Trophoblast cell (in vitro differentiated cells and primary cell): ENCODE data around the gene MYO5B.

Experiments
- DNase-seq, 2 donors: peaks; one replicate each; pipeline ENCODE4 v3.0.0-alpha.2; 2016
- H2AFZ ChIP-seq: 2 replicates; pipeline ENCODE4 v1.6.1; 2013; ENCODE audit warnings: low read length, moderate library complexity, mild to moderate bottlenecking; ENCODE audit not compliant: insufficient read depth, poor library complexity
- H2AK5ac ChIP-seq: 2 replicates; pipeline ENCODE4 v1.6.1; 2013; ENCODE audit warnings: mild to moderate bottlenecking, low read length
- H2BK120ac ChIP-seq: 2 replicates; pipeline ENCODE4 v1.6.1; 2013; ENCODE audit warnings: low read length, mild to moderate bottlenecking, moderate library complexity; ENCODE audit not compliant: insufficient read depth, poor library complexity
- H2BK12ac ChIP-seq: 2 replicates; pipeline ENCODE4 v1.6.1; 2013; ENCODE audit warnings: mild to moderate bottlenecking, low read length, moderate library complexity
- H2BK5ac ChIP-seq: 2 replicates; pipeline ENCODE4 v1.6.1; 2013; ENCODE audit warnings: low read length, low read depth, moderate library complexity, mild to moderate bottlenecking; ENCODE audit not compliant: poor library complexity
- H3K14ac ChIP-seq: 2 replicates; pipeline ENCODE4 v1.6.1; 2013; ENCODE audit warnings: mild to moderate bottlenecking, low read length
- H3K18ac ChIP-seq: 2 replicates; pipeline ENCODE4 v1.6.1; 2013; ENCODE audit warnings: mild to moderate bottlenecking, low read length
- H3K23ac ChIP-seq: 2 replicates; pipeline ENCODE4 v1.6.1; 2013; ENCODE audit warnings: low read length
- H3K27ac ChIP-seq: 2 replicates; pipeline ENCODE4 v1.5.1; 2013; ENCODE audit warnings: low read depth, mild to moderate bottlenecking, inconsistent platforms, low read length, moderate library complexity
- H3K27me3 ChIP-seq: 2 replicates; pipeline ENCODE4 v1.6.1; 2013; ENCODE audit warnings: inconsistent platforms, mild to moderate bottlenecking, low read length, moderate library complexity; ENCODE audit not compliant: insufficient read depth
- H3K36me3 ChIP-seq, 2 experiments: 1 replicate in 1 of 2; 2 replicates in 1 of 2; pipeline ENCODE4 v1.6.1; 2013; ENCODE audit warnings: low read length in 2 of 2, mild to moderate bottlenecking in 2 of 2, moderate library complexity in 1 of 2; ENCODE audit not compliant: insufficient read depth in 2 of 2, control insufficient read depth in 1 of 2
- H3K4ac ChIP-seq: 2 replicates; pipeline ENCODE4 v1.6.1; 2013; ENCODE audit warnings: low read depth, mild to moderate bottlenecking, low read length, moderate library complexity
- H3K4me1 ChIP-seq, 2 experiments: 1 replicate in 1 of 2; 2 replicates in 1 of 2; pipeline ENCODE4 v1.6.1; 2013; ENCODE audit warnings: low read length in 2 of 2, mild to moderate bottlenecking in 2 of 2, moderate library complexity in 1 of 2; ENCODE audit not compliant: insufficient read depth in 2 of 2, control insufficient read depth in 1 of 2
- H3K4me2 ChIP-seq: 2 replicates; pipeline ENCODE4 v1.6.1; 2013; ENCODE audit warnings: inconsistent platforms, mild to moderate bottlenecking, low read length, moderate library complexity
- H3K4me3 ChIP-seq: 2 replicates; pipeline ENCODE4 v1.5.1; 2013; ENCODE audit warnings: mild to moderate bottlenecking, low read depth, low read length, inconsistent platforms
- H3K79me1 ChIP-seq: one replicate; pipeline ENCODE4 v1.6.1; 2013; ENCODE audit warnings: low read length
- H3K79me2 ChIP-seq: 2 replicates; pipeline ENCODE4 v1.6.1; 2013; ENCODE audit warnings: low read length, mild to moderate bottlenecking; ENCODE audit not compliant: control insufficient read depth, insufficient read depth, poor library complexity
- H3K9ac ChIP-seq: 2 replicates; pipeline ENCODE4 v1.6.1; 2013; ENCODE audit warnings: mild to moderate bottlenecking, low read length
- H3K9me3 ChIP-seq: 2 replicates; pipeline ENCODE4 v1.6.1; 2013; ENCODE audit warnings: low read depth, mild to moderate bottlenecking, control low read depth, inconsistent platforms, low read length; ENCODE audit not compliant: insufficient read depth
- H4K12ac ChIP-seq: 2 replicates; pipeline ENCODE4 v1.6.1; 2013; ENCODE audit warnings: low read depth, mild to moderate bottlenecking, low read length, moderate library complexity
- H4K8ac ChIP-seq: 2 replicates; pipeline ENCODE4 v1.6.1; 2013; ENCODE audit warnings: low read depth, mild to moderate bottlenecking, low read length, moderate library complexity
- H4K91ac ChIP-seq: one replicate; pipeline ENCODE4 v1.6.1; 2013; ENCODE audit warnings: low read depth, mild to moderate bottlenecking, low read length, moderate library complexity
- WGBS: extraction: QIAGEN DNeasy Blood & Tissue Kit; methylation state at CpG from one replicate; pipeline ENCODE4 v1.1.7; 2013; ENCODE audit warnings: missing lambda C conversion rate; ENCODE audit not compliant: insufficient read length, insufficient coverage; ENCODE audit errors: extremely low coverage; 5-methylcytosine and 5-hydroxymethylcytosine counted together

Gene MYO5B

DNA sequence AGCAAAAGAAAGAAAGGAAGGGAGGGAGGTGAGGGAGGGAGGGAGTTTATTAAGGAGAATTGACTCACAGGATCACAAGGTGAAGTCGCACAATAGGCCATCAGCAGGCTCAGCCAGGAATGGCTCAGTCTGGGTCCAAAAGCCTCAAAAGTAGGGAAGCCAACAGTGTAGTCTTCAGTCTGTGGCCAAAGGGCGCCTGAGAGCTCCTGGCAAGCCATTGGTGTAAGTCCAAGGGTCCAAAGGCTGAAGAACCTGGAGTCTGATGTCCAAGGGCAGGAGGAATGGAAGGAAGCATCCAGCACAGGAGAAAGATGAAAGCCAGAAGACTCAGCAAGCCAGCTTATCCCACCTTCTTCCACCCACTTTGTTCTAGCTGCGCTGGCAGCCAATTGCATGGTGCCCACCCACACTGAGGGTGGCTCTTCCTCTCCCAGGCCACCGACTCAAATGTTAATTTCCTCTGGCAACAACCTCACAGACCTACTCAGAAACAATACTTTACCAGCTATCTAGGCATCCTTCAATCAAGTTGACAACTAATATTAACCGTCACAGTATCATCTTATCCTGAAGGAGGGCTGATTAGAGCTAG is 375.8 kb downstream of the MYO5B start:
- Histone ChIP-seq H3K4me2 (no peak overlapping the region), H3K79me1 (peaks cover 2% of the 10 kb centered on the region)
- WGBS, result no CpG with 5 or more reads among the region's 5 CpGs

GRCh38 chr18:49817947-49818346 is 377.0 kb downstream of the MYO5B start:
- H2AFZ ChIP-seq, result no peak overlapping the region
- whole genome bisulfite sequencing, result no CpG with 5 or more reads among the region's 5 CpGs
- H3K27ac ChIP-seq, result no peak overlapping the region
- H3K18ac ChIP-seq, result no peak overlapping the region
- no peak overlapping the region for H3K4me2 ChIP-seq
- peaks cover 13% of the 10 kb centered on the region for H3K79me1 ChIP-seq
- H3K4me1 ChIP-seq, result peaks cover 0 to 1% of the 10 kb centered on the region in 2 experiments
- no peak overlapping the region for H2BK12ac ChIP-seq
- H3K27me3 ChIP-seq, result no peaks in the 10 kb centered on the region
- no peak overlapping the region for H3K14ac ChIP-seq
- no peak for DNase-seq
- H2BK120ac ChIP-seq, result no peak overlapping the region
- H4K91ac ChIP-seq, result no peak overlapping the region
- no peak overlapping the region for H3K4me3 ChIP-seq
- no peak overlapping the region for H2AK5ac ChIP-seq
- H2BK5ac ChIP-seq, result no peak overlapping the region
- H4K8ac ChIP-seq, result no peak overlapping the region
- no peaks in the 10 kb centered on the region for H3K36me3 ChIP-seq
- no peak overlapping the region for H3K23ac ChIP-seq
- peaks cover 12% of the 10 kb centered on the region for H3K79me2 ChIP-seq
- H3K9ac ChIP-seq, result no peak overlapping the region
- no peak overlapping the region for H3K4ac ChIP-seq
- H4K12ac ChIP-seq, result no peak overlapping the region
- H3K9me3 ChIP-seq, result peaks cover 1% of the 10 kb centered on the region

More for the DNA sequence above, 375.8 kb downstream of the MYO5B start:
- Histone ChIP-seq H2AFZ (no peak overlapping the region), H3K27ac (no peak overlapping the region), H2BK12ac (no peak overlapping the region), H2BK5ac (no peak overlapping the region), H3K14ac (no peak overlapping the region), H3K79me2 (peaks cover 2% of the 10 kb centered on the region), H2AK5ac (no peak overlapping the region), H3K4ac (no peak overlapping the region), H3K23ac (no peak overlapping the region), H3K9ac (no peak overlapping the region), H3K36me3 (no peaks in the 10 kb centered on the region), H3K9me3 (peaks cover 1% of the 10 kb centered on the region), H3K27me3 (no peaks in the 10 kb centered on the region), H3K4me3 (no peak overlapping the region), H4K91ac (no peak overlapping the region), H3K18ac (no peak overlapping the region), H4K8ac (no peak overlapping the region), H2BK120ac (no peak overlapping the region), H3K4me1 (peaks cover 0 to 1% of the 10 kb centered on the region in 2 experiments), H4K12ac (no peak overlapping the region)
- no peak for DNase-seq

DNA sequence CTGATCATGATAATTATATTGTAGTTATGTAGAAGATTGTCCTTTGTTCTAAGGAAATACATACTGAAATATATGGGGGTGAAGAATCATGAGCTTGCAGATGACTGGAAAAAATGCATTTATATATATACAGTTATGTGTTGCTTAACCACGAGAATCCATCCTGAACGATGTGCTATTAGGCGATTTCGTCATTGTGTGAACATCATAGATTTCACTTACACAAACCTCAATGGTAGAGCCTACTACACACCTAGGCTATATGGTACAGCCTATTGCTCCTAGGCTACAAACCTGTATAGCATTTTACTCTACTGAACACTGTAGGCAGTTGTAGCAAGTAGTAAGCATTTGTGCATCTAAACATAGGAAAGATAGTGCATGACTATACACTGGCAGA is 379.0 kb downstream of the MYO5B start:
- Histone ChIP-seq H3K27me3 (no peaks in the 10 kb centered on the region), H3K18ac (no peak overlapping the region), H3K23ac (no peak overlapping the region), H3K9ac (no peak overlapping the region), H3K4me1 (peaks cover 0 to 4% of the 10 kb centered on the region in 2 experiments), H2AFZ (no peak overlapping the region), H3K4ac (no peak overlapping the region), H3K36me3 (no peaks in the 10 kb centered on the region), H3K14ac (no peak overlapping the region), H4K91ac (no peak overlapping the region), H3K9me3 (peaks cover 1% of the 10 kb centered on the region), H4K12ac (no peak overlapping the region), H2BK12ac (no peak overlapping the region), H3K79me2 (peaks cover 13% of the 10 kb centered on the region), H3K79me1 (peaks cover 14% of the 10 kb centered on the region), H2BK5ac (no peak overlapping the region), H3K27ac (no peak overlapping the region), H4K8ac (no peak overlapping the region), H3K4me3 (no peak overlapping the region), H2AK5ac (no peak overlapping the region), H3K4me2 (no peak overlapping the region), H2BK120ac (no peak overlapping the region)
- DNase-seq, result no peak
- WGBS, result no CpG with 5 or more reads among the region's 4 CpGs

DNA sequence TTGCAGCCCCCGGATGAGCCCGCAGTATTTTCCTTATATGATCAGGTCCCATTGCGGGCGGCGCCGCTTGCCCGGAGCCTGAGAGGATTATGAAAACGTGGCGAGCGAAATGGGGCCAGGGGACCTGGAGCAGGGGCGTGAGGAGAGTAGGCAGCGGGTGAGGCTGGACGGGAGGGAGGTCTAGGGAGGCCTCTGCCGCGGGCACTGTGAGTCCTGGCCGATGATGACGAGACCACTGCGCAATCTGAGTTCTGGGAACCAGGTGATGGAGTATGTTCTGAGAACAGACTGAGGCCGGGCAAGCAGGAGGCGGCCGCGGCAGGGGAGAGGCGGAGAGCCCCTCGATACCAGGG is 380.8 kb downstream of the MYO5B start:
- H3K23ac ChIP-seq, result no peak overlapping the region

More for the DNA sequence above, 380.8 kb downstream of the MYO5B start:
- peak overlapping the region; percentile 89 for H4K8ac ChIP-seq
- peak; percentile 73 to 76 for DNase-seq
- no peaks in the 10 kb centered on the region for H3K27me3 ChIP-seq
- peak overlapping the region; percentile 60 for H3K18ac ChIP-seq
- H4K91ac ChIP-seq, result peak overlapping the region; percentile 50
- peak overlapping the region; percentile 94 for H4K12ac ChIP-seq
- peak overlapping the region; percentile 78 for H2BK120ac ChIP-seq
- peaks cover 13% of the 10 kb centered on the region for H3K79me2 ChIP-seq
- no peak overlapping the region for H2AK5ac ChIP-seq
- peaks cover 0 to 4% of the 10 kb centered on the region in 2 experiments for H3K4me1 ChIP-seq
- peak overlapping the region; percentile 68 for H2BK5ac ChIP-seq
- peak overlapping the region; percentile 46 for H3K27ac ChIP-seq
- H3K79me1 ChIP-seq, result peaks cover 14% of the 10 kb centered on the region
- peak overlapping the region; percentile 79 for H3K14ac ChIP-seq
- H2AFZ ChIP-seq, result peak overlapping the region; percentile 97
- H3K4me3 ChIP-seq, result peak overlapping the region; percentile 77
- peaks cover 1% of the 10 kb centered on the region for H3K9me3 ChIP-seq
- WGBS, result no CpG with 5 or more reads among the region's 24 CpGs
- peak overlapping the region; percentile 66 for H3K4me2 ChIP-seq
- H2BK12ac ChIP-seq, result peak overlapping the region; percentile 50
- peak overlapping the region; percentile 63 for H3K9ac ChIP-seq
- peak overlapping the region; percentile 5 for H3K4ac ChIP-seq
- H3K36me3 ChIP-seq, result no peaks in the 10 kb centered on the region
